Panc1 (cell line): Measurements from ENCODE around the gene CLEC16A. TPM values are rescaled to one million over a fixed set of nuclear protein-coding genes. Genes with fewer than 3 reads are reported as not detected.

Experiments used
- ATAC-seq: fragments of 200-7000 bp; cut with Tn5 transposase; 2 replicates; pipeline ENCODE4 v1.9.1; 2020; ENCODE audit warnings: mild to moderate bottlenecking, moderate library complexity
- BruUV-seq: library from RNA; stranded (reverse); fragments of 400-500 nt; replicated peaks from 2 replicates; lab custom pipeline; 2021; lab: Mats Ljungman, UMichigan
- CTCF ChIA-PET: fragments of 300-600 bp; sonication (Branson Sonifier 250); formaldehyde crosslinking; loops from one replicate; lab custom pipeline; 2022; ENCODE audit warnings: antibody characterized with exemption; lab: Charles Lee
- POLR2A ChIA-PET: fragments of 300-600 bp; sonication (Branson Sonifier 250); formaldehyde crosslinking; loops from one replicate; lab custom pipeline; 2022; ENCODE audit warnings: antibody characterized with exemption; lab: Charles Lee
- DNase-seq: peaks from one replicate; pipeline ENCODE4 v3.0.0-alpha.2; 2010; ENCODE audit warnings: low read depth, low spot score
- H3K27ac ChIP-seq: 2 replicates; pipeline ENCODE4 v1.5.1; 2011; ENCODE audit warnings: mild to moderate bottlenecking, low read length, inconsistent platforms
- H3K27me3 ChIP-seq: fragments of 200-500 bp; sonication (Bioruptor generic); 2 replicates; pipeline ENCODE4 v1.6.0; 2014; ENCODE audit warnings: low read length, inconsistent platforms; ENCODE audit not compliant: control insufficient read depth, insufficient read depth
- H3K36me3 ChIP-seq: fragments of 200-500 bp; sonication (Bioruptor generic); 2 replicates; pipeline ENCODE4 v1.5.1; 2014; ENCODE audit warnings: inconsistent platforms, mild to moderate bottlenecking, low read length, moderate library complexity; ENCODE audit not compliant: control insufficient read depth, insufficient read depth
- H3K4me1 ChIP-seq: 2 replicates; pipeline ENCODE4 v1.5.1; 2011; ENCODE audit warnings: inconsistent platforms, mild to moderate bottlenecking, low read length, moderate library complexity; ENCODE audit not compliant: control insufficient read depth, insufficient read depth
- H3K4me3 ChIP-seq, 2 experiments: 2 replicates each; pipeline ENCODE4 v1.5.1; 2011 to 2012; ENCODE audit warnings: low read depth in 2 of 2, low read length in 2 of 2, mild to moderate bottlenecking in 2 of 2, inconsistent platforms in 1 of 2, moderate library complexity in 1 of 2
- H3K9me3 ChIP-seq: fragments of 200-500 bp; sonication (Bioruptor generic); 2 replicates; pipeline ENCODE4 v1.5.1; 2014; ENCODE audit warnings: low read depth, mild to moderate bottlenecking, inconsistent platforms, low read length, moderate library complexity; ENCODE audit not compliant: control insufficient read depth, insufficient read depth
- CTCF ChIP-seq: fragments of 450-650 bp; IDR thresholded peaks from 2 replicates; pipeline ENCODE4 v1.5.1; 2017; ENCODE audit warnings: mild to moderate bottlenecking
- POLR2AphosphoS5 ChIP-seq: IDR thresholded peaks from 2 replicates; pipeline ENCODE4 v1.6.1; 2012; ENCODE audit warnings: mild to moderate bottlenecking, low read depth, low read length, moderate library complexity
- REST ChIP-seq, 2 experiments: IDR thresholded peaks; 2 replicates each; pipeline ENCODE4 v1.6.1; 2011 to 2012; ENCODE audit warnings: low read depth in 2 of 2, control low read depth in 1 of 2, low read length in 1 of 2, mild to moderate bottlenecking in 1 of 2, moderate library complexity in 1 of 2; ENCODE audit not compliant: insufficient read depth in 1 of 2
- SIN3A ChIP-seq: IDR thresholded peaks from 2 replicates; pipeline ENCODE4 v1.6.1; 2012; ENCODE audit warnings: low read depth, mild to moderate bottlenecking, low read length, moderate library complexity, borderline replicate concordance; ENCODE audit not compliant: insufficient read depth
- TCF7L2 ChIP-seq: IDR thresholded peaks from 2 replicates; pipeline ENCODE4 v1.6.1; 2011; ENCODE audit warnings: mild to moderate bottlenecking, low read depth, low read length, inconsistent platforms
- in situ Hi-C: cut with HindIII; loops from 2 replicates; pipeline ENCODE4 v1.10.0; 2016; ENCODE audit warnings: low sequenced_read_pairs, low pct_unique_long_range_greater_than_20kb
- intact Hi-C: fragments of 100-400 bp; cut with micrococcal nuclease; formaldehyde crosslinking; loops from one replicate; pipeline ENCODE4 v1.10.0; 2022; ENCODE audit not compliant: unreplicated experiment
- total RNA-seq: library from RNA; stranded (reverse); gene quantifications from one replicate; pipeline ENCODE4 v1.2.1, GENCODE V29; 2021; ENCODE audit not compliant: unreplicated experiment

The CLEC16A gene
- total RNA-seq, 1 experiment from 2014 or later: 21.0 TPM

GRCh38 chr16:11036868-11037410 lies 92.6 kb downstream of the CLEC16A start:
- DNase-seq (no peak), ATAC-seq (no peak)
- in situ Hi-C loops (no loop called here), intact Hi-C loops (no loop called here)
- H3K4me3 ChIP-seq: no peak overlapping the region
- no TSS peak for BruUV-seq
- no peaks in the 10 kb centered on the region; the same call in 1 of the 2 replicates for H3K36me3 ChIP-seq
- no peak for TF ChIP-seq CTCF
- TF ChIP-seq POLR2AphosphoS5: no peak
- TF ChIP-seq TCF7L2: no peak
- no peaks in the 10 kb centered on the region for H3K4me1 ChIP-seq
- H3K27me3 ChIP-seq: no peaks in the 10 kb centered on the region
- no peak overlapping the region for H3K27ac ChIP-seq
- no peaks in the 10 kb centered on the region for H3K9me3 ChIP-seq
- POLR2A ChIA-PET: interaction anchor here (0.5 kb wide), 1 partner anchor 92 kb away, joined by 10 read pairs; no protein-coding TSS in a partner anchor
- CTCF ChIA-PET: no interaction called here

GRCh38 chr16:11038305-11038704 lies 93.9 kb downstream of the CLEC16A start:
- no TSS peak for BruUV-seq
- Histone ChIP-seq H3K9me3 (no peaks in the 10 kb centered on the region), H3K27ac (no peak overlapping the region), H3K36me3 (no peaks in the 10 kb centered on the region; the same call in 1 of the 2 replicates), H3K4me3 (no peak overlapping the region), H3K27me3 (no peaks in the 10 kb centered on the region), H3K4me1 (no peaks in the 10 kb centered on the region)
- ChIA-PET CTCF (no interaction called here), POLR2A (no interaction called here)
- no peak for DNase-seq
- in situ Hi-C loops (no loop called here), intact Hi-C loops (no loop called here)
- no peak for TF ChIP-seq CTCF
- no peak for TF ChIP-seq POLR2AphosphoS5
- TF ChIP-seq REST (IDR thresholded peaks at IDR 0.05; ENCODE audit: insufficient read depth in 1 of 2, low read depth in 2 of 2, low read length in 1 of 2): no peak
- TF ChIP-seq TCF7L2: no peak
- no peak for TF ChIP-seq SIN3A
- ATAC-seq: no peak
